HepG2 (cell line): ENCODE data around the gene ARAP1. TPM values are rescaled to one million over a fixed set of nuclear protein-coding genes. Genes with fewer than 3 reads are reported as not detected.

Experiments
- ARID3A ChIP-seq: IDR thresholded peaks from 2 replicates; pipeline ENCODE4 v1.6.1; 2012; ENCODE audit warnings: low read depth, low read length, improper control_type of control experiment
- DR1 ChIP-seq: sonication (generic); formaldehyde crosslinking; IDR thresholded peaks from 2 replicates; pipeline ENCODE4 v1.8.0; 2021; ENCODE audit warnings: mild to moderate bottlenecking, missing genetic modification reagents, inconsistent platforms
- E2F1 ChIP-seq: sonication (generic); formaldehyde crosslinking; IDR thresholded peaks from 2 replicates; pipeline ENCODE4 v1.5.0; 2020; ENCODE audit warnings: missing genetic modification reagents
- FLYWCH1 ChIP-seq: sonication (generic); formaldehyde crosslinking; IDR thresholded peaks from 2 replicates; pipeline ENCODE4 v1.8.1; 2023; ENCODE audit warnings: mild to moderate bottlenecking, missing genetic modification reagents
- HOXD1 ChIP-seq: sonication (generic); formaldehyde crosslinking; IDR thresholded peaks from 2 replicates; pipeline ENCODE4 v1.5.0; 2020; ENCODE audit warnings: missing genetic modification reagents
- MATR3 ChIP-seq: sonication (generic); formaldehyde crosslinking; IDR thresholded peaks from 2 replicates; pipeline ENCODE4 v1.4.0; 2020; ENCODE audit warnings: missing genetic modification reagents
- NR2F1 ChIP-seq, 2 experiments: fragments of 450-650 bp in 1 of 2; formaldehyde crosslinking in 1 of 2; IDR thresholded peaks; 2 replicates each; pipeline versions ENCODE4 v1.5.0 to v1.6.1; 2016 to 2020; ENCODE audit warnings: mild to moderate bottlenecking in 1 of 2, missing compliant biosample characterization in 1 of 2, missing genetic modification reagents in 1 of 2, moderate library complexity in 1 of 2
- PHF21A ChIP-seq: sonication (generic); formaldehyde crosslinking; IDR thresholded peaks from 2 replicates; pipeline ENCODE4 v1.5.0; 2020; ENCODE audit warnings: mild to moderate bottlenecking, missing genetic modification reagents
- POGK ChIP-seq: sonication (generic); formaldehyde crosslinking; conservative IDR thresholded peaks from 2 replicates; pipeline ENCODE4 v1.8.0; 2022; ENCODE audit warnings: mild to moderate bottlenecking, moderate library complexity, missing genetic modification reagents
- SPEN ChIP-seq: sonication (generic); formaldehyde crosslinking; IDR thresholded peaks from 2 replicates; pipeline ENCODE4 v1.5.1; 2020; ENCODE audit warnings: low read depth, mild to moderate bottlenecking, missing genetic modification reagents
- STAT5B ChIP-seq: sonication (generic); formaldehyde crosslinking; IDR thresholded peaks from 2 replicates; pipeline ENCODE4 v1.4.0; 2020; ENCODE audit warnings: missing genetic modification reagents
- TARDBP ChIP-seq: sonication (generic); formaldehyde crosslinking; IDR thresholded peaks from 2 replicates; pipeline ENCODE4 v1.8.0; 2022; ENCODE audit warnings: mild to moderate bottlenecking, missing genetic modification reagents
- TRAFD1 ChIP-seq: sonication (generic); formaldehyde crosslinking; IDR thresholded peaks from 2 replicates; pipeline ENCODE4 v1.5.1; 2020; ENCODE audit warnings: missing genetic modification reagents, mild to moderate bottlenecking, borderline replicate concordance
- XBP1 ChIP-seq: sonication (generic); formaldehyde crosslinking; IDR thresholded peaks from 2 replicates; pipeline ENCODE4 v1.5.0; 2020; ENCODE audit warnings: missing genetic modification reagents
- ZBTB43 ChIP-seq: sonication (generic); formaldehyde crosslinking; conservative IDR thresholded peaks from 2 replicates; pipeline ENCODE4 v1.4.0; 2020; ENCODE audit warnings: missing genetic modification reagents
- ZNF281 ChIP-seq: sonication (generic); formaldehyde crosslinking; IDR thresholded peaks from 2 replicates; pipeline ENCODE4 v1.4.0; 2020; ENCODE audit warnings: missing genetic modification reagents, borderline replicate concordance
- ZSCAN22 ChIP-seq: sonication (generic); formaldehyde crosslinking; IDR thresholded peaks from 2 replicates; pipeline ENCODE4 v1.4.0; 2020; ENCODE audit warnings: mild to moderate bottlenecking, missing genetic modification reagents
- polyA plus RNA-seq, 8 experiments: library from polyadenylated mRNA; depleted of rRNA in 3 of 8; stranded (reverse) in 7 of 8; unstranded in 1 of 8; fragments of >200 nt; fragmentation: Illumina TruSeq in 4 of 8; extraction: Trizol in 4 of 8; gene quantifications; 2 replicates each; pipeline versions ENCODE4 v1.2.1 to v1.2.3, GENCODE V29; 2011 to 2016; ENCODE audit warnings: low read depth in 4 of 8, missing spikeins in 1 of 8, mixed read lengths in 1 of 8; ENCODE audit not compliant: insufficient read depth in 1 of 8
- total RNA-seq, 5 experiments: library from RNA; depleted of rRNA; stranded (reverse); fragments of >200 nt; fragmentation: Illumina TruSeq; extraction: Trizol; gene quantifications; 2 replicates each; pipeline ENCODE4 v1.2.3, GENCODE V29; 2016; ENCODE audit warnings: low read depth in 1 of 5

Gene ARAP1
- total and polyA plus RNA-seq, 2 of the 13 experiments (the other 11 are each of a cell fraction or from before 2014, with no cell fraction given): 43.2 to 55.5 TPM

GRCh38 chr11:72778535-72779494, 26.6 kb upstream of the ARAP1 start (continued):
- TF ChIP-seq ZNF281 (no peak), TRAFD1 (no peak), NR2F1 (CRISPR knock-in tag; IDR thresholded peaks at IDR 0.05) (peak in 1 of 2 experiments; percentile 30; a peak in 1 of 4 replicates), E2F1 (CRISPR knock-in tag) (no peak), SPEN (no peak; the same call in 1 of the 2 replicates), TARDBP (CRISPR knock-in tag) (peak; percentile 87), XBP1 (CRISPR knock-in tag) (no peak), ZBTB43 (CRISPR knock-in tag) (no peak), ARID3A (no peak), PHF21A (peak; percentile 80), ZSCAN22 (CRISPR knock-in tag) (peak; percentile 99), STAT5B (CRISPR knock-in tag) (no peak), HOXD1 (CRISPR knock-in tag) (0 out of 2 replicates have a peak, but pooled peaks have one; percentile 29), DR1 (CRISPR knock-in tag) (no peak), MATR3 (CRISPR knock-in tag) (no peak), POGK (CRISPR knock-in tag) (no peak), FLYWCH1 (no peak)
